A549 (cell line): ENCODE results near the gene TUT7. TPM values are rescaled to one million over a fixed set of nuclear protein-coding genes. Genes with fewer than 3 reads are reported as not detected.

Experiments used
- ATAC-seq, 2 experiments: fragments of 200-7000 bp in 1 of 2; fragments of >200 bp in 1 of 2; cut with Nextera tagmentation in 1 of 2; cut with Tn5 transposase in 1 of 2; 3 replicates each; pipeline versions ENCODE4 v1.8.0 to v1.9.1; 2018 to 2020; ENCODE audit warnings: mild to moderate bottlenecking in 1 of 2, moderate library complexity in 1 of 2
- CTCF ChIA-PET: fragments of 300-600 bp; sonication (Branson Sonifier 250); formaldehyde crosslinking; extraction: SDS; loops from one replicate; lab custom pipeline; 2021; ENCODE audit warnings: antibody characterized with exemption, inconsistent platforms; lab: Yijun Ruan, JAX
- POLR2A ChIA-PET: fragments of 350-600 bp; formaldehyde crosslinking; extraction: SDS; loops from one replicate; lab custom pipeline; 2021; ENCODE audit warnings: antibody characterized with exemption, inconsistent platforms; lab: Yijun Ruan, JAX
- DNase-seq, 2 experiments: peaks; one replicate each; pipeline versions ENCODE4 v3.0.0 to v3.0.0-alpha.2; 2011 to 2016; ENCODE audit warnings: low read depth in 1 of 2, low spot score in 1 of 2
- FAIRE-seq: peaks from 2 replicates; lab custom pipeline; 2011; peaks lifted over from hg19 to GRCh38; lab: Jason Lieb, UNC
- H3K27ac ChIP-seq, 2 experiments: fragments of >200 bp; sonication (Bioruptor Twin); formaldehyde crosslinking; 3 replicates each; pipeline ENCODE4 v1.5.1; 2016 to 2017
- H3K4me1 ChIP-seq: fragments of >200 bp; sonication (Bioruptor Twin); formaldehyde crosslinking; 3 replicates; pipeline ENCODE4 v1.6.1; 2016
- H3K4me2 ChIP-seq: fragments of >200 bp; sonication (Bioruptor Twin); formaldehyde crosslinking; 3 replicates; pipeline ENCODE4 v1.6.1; 2016
- H3K4me3 ChIP-seq: fragments of >200 bp; sonication (Bioruptor Twin); formaldehyde crosslinking; 3 replicates; pipeline ENCODE4 v1.5.1; 2016
- H3K9me3 ChIP-seq: fragments of >200 bp; sonication (Bioruptor Twin); formaldehyde crosslinking; 3 replicates; pipeline ENCODE4 v1.6.1; 2016
- CEBPB ChIP-seq, 2 experiments: fragments of >200 bp in 1 of 2; sonication (Bioruptor Twin) in 1 of 2; formaldehyde crosslinking in 1 of 2; IDR thresholded peaks; 2 replicates each; pipeline ENCODE4 v1.6.1; 2012 to 2016
- CTCF ChIP-seq: fragments of >200 bp; sonication (Bioruptor Twin); formaldehyde crosslinking; IDR thresholded peaks from 3 replicates; pipeline ENCODE4 v1.5.1; 2016
- EHMT2 ChIP-seq: fragments of 200-600 bp; sonication (generic); IDR thresholded peaks from 2 replicates; pipeline ENCODE4 v1.6.1; 2016; ENCODE audit warnings: antibody characterized with exemption, low read depth, mild to moderate bottlenecking, moderate library complexity
- ESRRA ChIP-seq: fragments of 150-350 bp; IDR thresholded peaks from 2 replicates; pipeline ENCODE4 v1.6.1; 2014; ENCODE audit warnings: mild to moderate bottlenecking, low read length, borderline replicate concordance
- FOSB ChIP-seq: fragments of 250-450 bp; sonication (Bioruptor Pico); IDR thresholded peaks from 2 replicates; pipeline ENCODE4 v1.5.0; 2020; ENCODE audit warnings: mild to moderate bottlenecking, moderate library complexity
- FOSL2 ChIP-seq, 2 experiments: fragments of 450-650 bp in 1 of 2; fragments of >200 bp in 1 of 2; sonication (Bioruptor Twin) in 1 of 2; formaldehyde crosslinking; IDR thresholded peaks; 2 replicates each; pipeline versions ENCODE4 v1.5.0 to v1.6.1; 2016 to 2020; ENCODE audit warnings: mild to moderate bottlenecking in 1 of 2, moderate library complexity in 1 of 2
- GATA3 ChIP-seq: IDR thresholded peaks from 2 replicates; pipeline ENCODE4 v1.6.1; 2012; ENCODE audit warnings: borderline replicate concordance
- HMGXB4 ChIP-seq: fragments of 250-450 bp; sonication (Bioruptor Pico); IDR thresholded peaks from 2 replicates; pipeline ENCODE4 v1.5.0; 2021; ENCODE audit warnings: mild to moderate bottlenecking, moderate library complexity, borderline replicate concordance
- HOXA7 ChIP-seq: fragments of 250-450 bp; sonication (Bioruptor Pico); IDR thresholded peaks from 2 replicates; pipeline ENCODE4 v1.5.0; 2020; ENCODE audit warnings: mild to moderate bottlenecking, moderate library complexity
- HOXB5 ChIP-seq: fragments of 250-450 bp; sonication (Bioruptor Pico); IDR thresholded peaks from 2 replicates; pipeline ENCODE4 v1.5.0; 2020; ENCODE audit warnings: mild to moderate bottlenecking, moderate library complexity
- JUN ChIP-seq, 2 experiments: fragments of >200 bp; sonication (Bioruptor Twin); formaldehyde crosslinking; IDR thresholded peaks; 2 replicates in 1 of 2; 3 replicates in 1 of 2; pipeline ENCODE4 v1.6.1; 2016 to 2017
- KDM1A ChIP-seq: fragments of 200-600 bp; sonication (generic); IDR thresholded peaks from 2 replicates; pipeline ENCODE4 v1.6.1; 2016; ENCODE audit warnings: low read depth, mild to moderate bottlenecking
- MYC ChIP-seq: IDR thresholded peaks from 2 replicates; pipeline ENCODE4 v1.6.1; 2012; ENCODE audit warnings: mild to moderate bottlenecking, inconsistent platforms, low read length, improper control_type of control experiment, borderline replicate concordance
- NPAS2 ChIP-seq: fragments of 250-450 bp; sonication (Bioruptor Pico); IDR thresholded peaks from 2 replicates; pipeline ENCODE4 v1.8.0; 2022; ENCODE audit warnings: mild to moderate bottlenecking, moderate library complexity, borderline replicate concordance
- NR3C1 ChIP-seq: fragments of >200 bp; sonication (Bioruptor Twin); formaldehyde crosslinking; IDR thresholded peaks from 3 replicates; pipeline ENCODE4 v1.6.1; 2017
- PHF8 ChIP-seq: fragments of 200-600 bp; sonication (generic); IDR thresholded peaks from 2 replicates; pipeline ENCODE4 v1.6.1; 2016; ENCODE audit warnings: low read depth, mild to moderate bottlenecking, antibody characterized with exemption, moderate library complexity, borderline replicate concordance
- POLR2A ChIP-seq: IDR thresholded peaks from 2 replicates; pipeline ENCODE4 v1.6.1; 2012; ENCODE audit warnings: mild to moderate bottlenecking, low read length
- RCOR1 ChIP-seq: fragments of 150-350 bp; IDR thresholded peaks from 2 replicates; pipeline ENCODE4 v1.6.1; 2014; ENCODE audit warnings: antibody characterized with exemption, low read length, low read depth
- RFX5 ChIP-seq: fragments of 450-650 bp; IDR thresholded peaks from 2 replicates; pipeline ENCODE4 v1.7.1; 2014; ENCODE audit warnings: antibody characterized with exemption, mild to moderate bottlenecking, moderate library complexity
- SMC3 ChIP-seq: fragments of >200 bp; sonication (Bioruptor Twin); formaldehyde crosslinking; IDR thresholded peaks from 3 replicates; pipeline ENCODE4 v1.6.1; 2018; ENCODE audit warnings: inconsistent platforms
- SREBF2 ChIP-seq: fragments of 450-650 bp; IDR thresholded peaks from 2 replicates; pipeline ENCODE4 v1.6.1; 2014; ENCODE audit warnings: mild to moderate bottlenecking, moderate library complexity
- TFCP2L1 ChIP-seq: fragments of 250-450 bp; sonication (Bioruptor Pico); IDR thresholded peaks from 2 replicates; pipeline ENCODE4 v1.5.0; 2021; ENCODE audit warnings: mild to moderate bottlenecking
- ZC3H11A ChIP-seq: fragments of 450-650 bp; IDR thresholded peaks from 2 replicates; pipeline ENCODE4 v1.6.1; 2014; ENCODE audit warnings: antibody characterized with exemption, mild to moderate bottlenecking
- WGBS: methylation state at CpG from one replicate; pipeline ENCODE4 v1.1.6; 2017; ENCODE audit errors: missing lambda C conversion rate; 5-methylcytosine and 5-hydroxymethylcytosine counted together
- polyA plus RNA-seq, 4 experiments: library from polyadenylated mRNA; depleted of rRNA in 3 of 4; stranded (reverse); fragments of >200 nt; fragmentation: RNase III in 1 of 4; extraction: RNeasy Plus Mini Kit Qiagen cat#74134 plus additional on column Dnase treatment in 1 of 4; gene quantifications; 2 replicates in 3 of 4; 3 replicates in 1 of 4; pipeline ENCODE4 v1.2.3, GENCODE V29; 2011 to 2017
- TF ChIP-seq, protein P1 (sequence below): fragments of 200-600 bp; sonication (generic); IDR thresholded peaks from 2 replicates; pipeline ENCODE4 v1.6.1; 2016; ENCODE audit warnings: antibody characterized with exemption, mild to moderate bottlenecking, moderate library complexity
- TF ChIP-seq, protein P2 (sequence below): fragments of 150-350 bp; IDR thresholded peaks from 2 replicates; pipeline ENCODE4 v1.6.1; 2014; ENCODE audit warnings: low read depth, mild to moderate bottlenecking, low read length
- TF ChIP-seq, protein P3 (sequence below): IDR thresholded peaks from 2 replicates; pipeline ENCODE4 v1.6.1; 2012

Gene TUT7
- polyA plus RNA-seq, 2 of the 4 experiments (the other 2 are of a cell fraction): 12.1 to 27.0 TPM

- H3K4me2 ChIP-seq: no peak overlapping the region
- TF ChIP-seq MYC (no peak), POLR2A (no peak), ESRRA (no peak), CEBPB (IDR thresholded peaks at IDR 0.05) (no peak), FOSB (CRISPR knock-in tag) (no peak), KDM1A (no peak), FOSL2 (IDR thresholded peaks at IDR 0.05) (no peak), FOSL2 (CRISPR knock-in tag; IDR thresholded peaks at IDR 0.05) (no peak), RCOR1 (no peak), HOXA7 (no peak), SREBF2 (no peak), CTCF (no peak), JUN (IDR thresholded peaks at IDR 0.05) (no peak)
- TF ChIP-seq, protein P1, sequence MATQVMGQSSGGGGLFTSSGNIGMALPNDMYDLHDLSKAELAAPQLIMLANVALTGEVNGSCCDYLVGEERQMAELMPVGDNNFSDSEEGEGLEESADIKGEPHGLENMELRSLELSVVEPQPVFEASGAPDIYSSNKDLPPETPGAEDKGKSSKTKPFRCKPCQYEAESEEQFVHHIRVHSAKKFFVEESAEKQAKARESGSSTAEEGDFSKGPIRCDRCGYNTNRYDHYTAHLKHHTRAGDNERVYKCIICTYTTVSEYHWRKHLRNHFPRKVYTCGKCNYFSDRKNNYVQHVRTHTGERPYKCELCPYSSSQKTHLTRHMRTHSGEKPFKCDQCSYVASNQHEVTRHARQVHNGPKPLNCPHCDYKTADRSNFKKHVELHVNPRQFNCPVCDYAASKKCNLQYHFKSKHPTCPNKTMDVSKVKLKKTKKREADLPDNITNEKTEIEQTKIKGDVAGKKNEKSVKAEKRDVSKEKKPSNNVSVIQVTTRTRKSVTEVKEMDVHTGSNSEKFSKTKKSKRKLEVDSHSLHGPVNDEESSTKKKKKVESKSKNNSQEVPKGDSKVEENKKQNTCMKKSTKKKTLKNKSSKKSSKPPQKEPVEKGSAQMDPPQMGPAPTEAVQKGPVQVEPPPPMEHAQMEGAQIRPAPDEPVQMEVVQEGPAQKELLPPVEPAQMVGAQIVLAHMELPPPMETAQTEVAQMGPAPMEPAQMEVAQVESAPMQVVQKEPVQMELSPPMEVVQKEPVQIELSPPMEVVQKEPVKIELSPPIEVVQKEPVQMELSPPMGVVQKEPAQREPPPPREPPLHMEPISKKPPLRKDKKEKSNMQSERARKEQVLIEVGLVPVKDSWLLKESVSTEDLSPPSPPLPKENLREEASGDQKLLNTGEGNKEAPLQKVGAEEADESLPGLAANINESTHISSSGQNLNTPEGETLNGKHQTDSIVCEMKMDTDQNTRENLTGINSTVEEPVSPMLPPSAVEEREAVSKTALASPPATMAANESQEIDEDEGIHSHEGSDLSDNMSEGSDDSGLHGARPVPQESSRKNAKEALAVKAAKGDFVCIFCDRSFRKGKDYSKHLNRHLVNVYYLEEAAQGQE: no peak
- TF ChIP-seq, protein P2, sequence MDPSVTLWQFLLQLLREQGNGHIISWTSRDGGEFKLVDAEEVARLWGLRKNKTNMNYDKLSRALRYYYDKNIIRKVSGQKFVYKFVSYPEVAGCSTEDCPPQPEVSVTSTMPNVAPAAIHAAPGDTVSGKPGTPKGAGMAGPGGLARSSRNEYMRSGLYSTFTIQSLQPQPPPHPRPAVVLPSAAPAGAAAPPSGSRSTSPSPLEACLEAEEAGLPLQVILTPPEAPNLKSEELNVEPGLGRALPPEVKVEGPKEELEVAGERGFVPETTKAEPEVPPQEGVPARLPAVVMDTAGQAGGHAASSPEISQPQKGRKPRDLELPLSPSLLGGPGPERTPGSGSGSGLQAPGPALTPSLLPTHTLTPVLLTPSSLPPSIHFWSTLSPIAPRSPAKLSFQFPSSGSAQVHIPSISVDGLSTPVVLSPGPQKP: no peak
- ChIA-PET CTCF (interaction anchor here (1.2 kb wide), 1 partner anchor 9 kb away, joined by 3 read pairs; no protein-coding TSS in a partner anchor), POLR2A (no interaction called here)
- no peaks in the 10 kb centered on the region for H3K4me1 ChIP-seq
- ATAC-seq (no peak), FAIRE-seq (no peak), DNase-seq (no peak)
- H3K27ac ChIP-seq: no peak overlapping the region
- no peaks in the 10 kb centered on the region for H3K9me3 ChIP-seq
- H3K4me3 ChIP-seq: no peak overlapping the region
Observed at GRCh38 chr9:86250123-86250522, 104.1 kb downstream of the TUT7 start.

GRCh38 chr9:86248746-86249145 lies 105.5 kb downstream of the TUT7 start:
- Histone ChIP-seq H3K4me3 (no peak overlapping the region), H3K4me2 (no peak overlapping the region), H3K4me1 (no peaks in the 10 kb centered on the region), H3K27ac (no peak overlapping the region), H3K9me3 (no peaks in the 10 kb centered on the region)
- ATAC-seq (no peak), DNase-seq (no peak), FAIRE-seq (no peak)
- CTCF ChIA-PET: interaction anchor here (1.5 to 1.6 kb wide), 2 partner anchors 9 to 10 kb away, joined by 4 to 5 read pairs; no protein-coding TSS in a partner anchor
- POLR2A ChIA-PET: no interaction called here
- no peak for TF ChIP-seq POLR2A
- TF ChIP-seq NR3C1: no peak
- TF ChIP-seq SMC3: no peak
- no peak for TF ChIP-seq RFX5
- no peak for TF ChIP-seq HOXB5 (CRISPR knock-in tag)
- TF ChIP-seq ZC3H11A: no peak
- TF ChIP-seq EHMT2: no peak
- TF ChIP-seq TFCP2L1: no peak
- TF ChIP-seq HMGXB4 (CRISPR knock-in tag): no peak
- TF ChIP-seq FOSB (CRISPR knock-in tag): no peak
- TF ChIP-seq PHF8: no peak
- TF ChIP-seq NPAS2 (CRISPR knock-in tag): no peak
- TF ChIP-seq, protein P3, sequence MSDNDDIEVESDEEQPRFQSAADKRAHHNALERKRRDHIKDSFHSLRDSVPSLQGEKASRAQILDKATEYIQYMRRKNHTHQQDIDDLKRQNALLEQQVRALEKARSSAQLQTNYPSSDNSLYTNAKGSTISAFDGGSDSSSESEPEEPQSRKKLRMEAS: no peak
- no peak for TF ChIP-seq GATA3
- WGBS: 66% methylated on average over 4 of the region's 4 CpGs
